Endothelial cell of umbilical vein (primary cell): ENCODE results near the gene FYTTD1. TPM values are rescaled to one million over a fixed set of nuclear protein-coding genes. Genes with fewer than 3 reads are reported as not detected.

ENCODE experiments used
- BruUV-seq: library from RNA; stranded (reverse); fragments of 400-500 nt; replicated peaks from 2 replicates; lab custom pipeline; 2021; lab: Mats Ljungman, UMichigan
- CTCF ChIA-PET: fragments of 300-600, 350-600 bp; sonication (Branson Sonifier 250); formaldehyde crosslinking; loops from one replicate; lab custom pipeline; 2021; ENCODE audit warnings: antibody characterized with exemption, inconsistent platforms; lab: Charles Lee
- POLR2A ChIA-PET: fragments of 300-600, 350-600 bp; sonication (Branson Sonifier 250); formaldehyde crosslinking; loops from one replicate; lab custom pipeline; 2021; ENCODE audit warnings: antibody characterized with exemption, inconsistent platforms; lab: Charles Lee
- DNase-seq: peaks from one replicate; pipeline ENCODE4 v3.0.0-alpha.2; 2011; ENCODE audit warnings: low read depth, low spot score
- FAIRE-seq: peaks from 2 replicates; lab custom pipeline; 2011; peaks lifted over from hg19 to GRCh38; lab: Jason Lieb, UNC
- H2AFZ ChIP-seq: 2 replicates; pipeline ENCODE4 v1.6.0; 2012; ENCODE audit warnings: low read depth, low read length, control low read depth, inconsistent platforms
- H3K27ac ChIP-seq: 2 replicates; pipeline ENCODE4 v1.5.1; 2011; ENCODE audit warnings: low read depth, mild to moderate bottlenecking, control low read depth, low read length, moderate library complexity; ENCODE audit not compliant: insufficient read depth
- H3K27me3 ChIP-seq, 2 experiments: 2 replicates each; pipeline versions ENCODE4 v1.6.0 to v1.6.1; 2011; ENCODE audit warnings: low read length in 2 of 2, mixed read lengths in 1 of 2; ENCODE audit not compliant: control insufficient read depth in 2 of 2, insufficient read depth in 2 of 2
- H3K36me3 ChIP-seq, 2 experiments: 2 replicates in 1 of 2; 3 replicates in 1 of 2; pipeline ENCODE4 v1.5.1; 2011; ENCODE audit warnings: low read length in 2 of 2, mild to moderate bottlenecking in 1 of 2, moderate library complexity in 1 of 2; ENCODE audit not compliant: control insufficient read depth in 2 of 2, insufficient read depth in 2 of 2; ENCODE audit errors: extremely low read depth in 1 of 2
- H3K4me1 ChIP-seq: 3 replicates; pipeline ENCODE4 v1.5.1; 2011; ENCODE audit warnings: mild to moderate bottlenecking, low read length; ENCODE audit not compliant: control insufficient read depth, insufficient read depth; ENCODE audit errors: extremely low read depth
- H3K4me2 ChIP-seq: 2 replicates; pipeline ENCODE4 v1.6.1; 2011; ENCODE audit warnings: low read length, control low read depth, mixed read lengths; ENCODE audit not compliant: insufficient read depth
- H3K4me3 ChIP-seq, 3 experiments: fragments of 200-600 bp in 1 of 3; sonication (generic), shearing (Covaris generic) in 1 of 3; replicated peaks in 1 of 3; 2 replicates each; pipeline ENCODE4 v1.5.1; 2011 to 2016; ENCODE audit warnings: control low read depth in 3 of 3, low read length in 3 of 3, mild to moderate bottlenecking in 2 of 3, inconsistent platforms in 1 of 3, low read depth in 1 of 3, moderate library complexity in 1 of 3; ENCODE audit not compliant: insufficient read depth in 1 of 3
- H3K79me2 ChIP-seq: 2 replicates; pipeline ENCODE4 v1.6.0; 2012; ENCODE audit warnings: low read length, inconsistent platforms; ENCODE audit not compliant: control insufficient read depth, insufficient read depth
- H3K9ac ChIP-seq: replicated peaks from 2 replicates; pipeline ENCODE3; 2011; ENCODE audit warnings: low read length, control low read depth; ENCODE audit not compliant: insufficient read depth; ENCODE audit errors: extremely low read depth
- H3K9me1 ChIP-seq: replicated peaks from 3 replicates; pipeline ENCODE4 v1.6.0; 2011; ENCODE audit warnings: mild to moderate bottlenecking, low read length; ENCODE audit not compliant: control insufficient read depth, insufficient read depth; ENCODE audit errors: extremely low read depth
- H3K9me3 ChIP-seq: replicated peaks from 2 replicates; pipeline ENCODE4 v1.5.1; 2012; ENCODE audit warnings: low read length, inconsistent platforms; ENCODE audit not compliant: control insufficient read depth, insufficient read depth
- H4K20me1 ChIP-seq: replicated peaks from 2 replicates; pipeline ENCODE3; 2011; ENCODE audit warnings: mild to moderate bottlenecking, low read length; ENCODE audit not compliant: control insufficient read depth, insufficient read depth; ENCODE audit errors: extremely low read depth
- EZH2 ChIP-seq: IDR thresholded peaks from 2 replicates; pipeline ENCODE4 v1.6.1; 2012; ENCODE audit warnings: borderline replicate concordance, low read depth, mild to moderate bottlenecking, moderate library complexity, low read length, inconsistent platforms; ENCODE audit not compliant: severe bottlenecking
- FOS ChIP-seq: IDR thresholded peaks from 2 replicates; pipeline ENCODE4 v1.6.1; 2011; ENCODE audit warnings: mild to moderate bottlenecking, low read length, moderate library complexity, borderline replicate concordance; ENCODE audit not compliant: insufficient read depth
- GATA2 ChIP-seq: IDR thresholded peaks from 2 replicates; pipeline ENCODE4 v1.7.0; 2011; ENCODE audit warnings: low read depth, mild to moderate bottlenecking, moderate library complexity, mixed read lengths, low read length; ENCODE audit not compliant: insufficient read length, insufficient read depth
- JUN ChIP-seq: IDR thresholded peaks from 2 replicates; pipeline ENCODE4 v1.6.1; 2011; ENCODE audit warnings: borderline replicate concordance, low read depth; ENCODE audit not compliant: insufficient read length, insufficient read depth
- MYC ChIP-seq: IDR thresholded peaks from one replicate; pipeline ENCODE4 v1.6.1; 2011; ENCODE audit warnings: mild to moderate bottlenecking, low read depth, low read length
- POLR2A ChIP-seq: IDR thresholded peaks from 2 replicates; pipeline ENCODE4 v1.6.1; 2012; ENCODE audit warnings: low read depth, mild to moderate bottlenecking, control low read depth, low read length
- POLR2AphosphoS5 ChIP-seq: IDR thresholded peaks from 2 replicates; pipeline ENCODE4 v1.6.1; 2012; ENCODE audit warnings: low read depth, mild to moderate bottlenecking, control low read depth, low read length, moderate library complexity; ENCODE audit not compliant: insufficient read depth
- dilution Hi-C: fragments of 300-500 bp; cut with MboI; formaldehyde crosslinking; loops from one replicate; pipeline ENCODE4 v1.15.0; 2019; ENCODE audit warnings: low sequenced_read_pairs; ENCODE audit not compliant: extremely low pct_ligation_motif_present
- intact Hi-C: fragments of 100-400 bp; cut with micrococcal nuclease; formaldehyde crosslinking; loops from one replicate; pipeline ENCODE4 v1.10.0; 2022
- polyA plus RNA-seq, 4 experiments: library from polyadenylated mRNA; depleted of rRNA in 3 of 4; stranded (reverse) in 3 of 4; unstranded in 1 of 4; fragments of >200 nt; gene quantifications; 2 replicates each; pipeline versions ENCODE4 v1.2.1 to v1.2.3, GENCODE V29; 2011 to 2012; ENCODE audit warnings: missing spikeins in 1 of 4
- total RNA-seq: library from RNA; stranded (reverse); gene quantifications from 2 replicates; pipeline ENCODE4 v1.2.3, GENCODE V29; 2021
- TF ChIP-seq, protein P1 (sequence below), 2 donors: IDR thresholded peaks; 1 replicate in 1 of 2; 2 replicates in 1 of 2; pipeline ENCODE4 v1.5.1; 2011; ENCODE audit warnings: low read length in 2 of 2, mild to moderate bottlenecking in 2 of 2, moderate library complexity in 2 of 2, control low read depth in 1 of 2, inconsistent platforms in 1 of 2, low read depth in 1 of 2; ENCODE audit not compliant: insufficient read depth in 1 of 2; ENCODE audit errors: extremely low read depth in 1 of 2

The FYTTD1 gene
- total and polyA plus RNA-seq, 2 donors (not counting 3 experiments of a cell fraction or from before 2014, with no cell fraction given), result 8.9 to 52.3 TPM

DNA sequence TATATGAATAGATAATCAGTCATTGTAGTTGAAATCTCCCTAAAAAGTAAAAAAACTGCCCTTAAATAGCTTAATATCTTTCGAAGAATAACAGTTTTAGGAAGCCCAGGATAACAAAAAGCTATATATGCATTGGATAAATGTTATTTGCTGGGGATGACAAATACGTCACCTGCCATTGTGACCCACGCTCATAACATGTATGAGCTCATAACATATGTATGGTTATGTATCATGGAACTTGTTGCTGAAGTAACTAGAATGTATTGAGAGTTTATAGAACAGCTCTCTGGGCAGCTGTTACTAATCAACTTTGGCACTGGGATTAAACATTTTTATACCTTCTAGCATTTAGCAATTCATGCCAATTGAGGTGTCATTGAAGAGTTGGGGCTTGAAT, 39.6 kb downstream of the FYTTD1 start:
- TF ChIP-seq MYC, result no peak
- no peak for TF ChIP-seq EZH2
- TF ChIP-seq POLR2A, result no peak
- TF ChIP-seq GATA2, result no peak
- no peak for TF ChIP-seq JUN
- TF ChIP-seq FOS, result no peak
- no peak for TF ChIP-seq POLR2AphosphoS5
- TF ChIP-seq, protein P1, sequence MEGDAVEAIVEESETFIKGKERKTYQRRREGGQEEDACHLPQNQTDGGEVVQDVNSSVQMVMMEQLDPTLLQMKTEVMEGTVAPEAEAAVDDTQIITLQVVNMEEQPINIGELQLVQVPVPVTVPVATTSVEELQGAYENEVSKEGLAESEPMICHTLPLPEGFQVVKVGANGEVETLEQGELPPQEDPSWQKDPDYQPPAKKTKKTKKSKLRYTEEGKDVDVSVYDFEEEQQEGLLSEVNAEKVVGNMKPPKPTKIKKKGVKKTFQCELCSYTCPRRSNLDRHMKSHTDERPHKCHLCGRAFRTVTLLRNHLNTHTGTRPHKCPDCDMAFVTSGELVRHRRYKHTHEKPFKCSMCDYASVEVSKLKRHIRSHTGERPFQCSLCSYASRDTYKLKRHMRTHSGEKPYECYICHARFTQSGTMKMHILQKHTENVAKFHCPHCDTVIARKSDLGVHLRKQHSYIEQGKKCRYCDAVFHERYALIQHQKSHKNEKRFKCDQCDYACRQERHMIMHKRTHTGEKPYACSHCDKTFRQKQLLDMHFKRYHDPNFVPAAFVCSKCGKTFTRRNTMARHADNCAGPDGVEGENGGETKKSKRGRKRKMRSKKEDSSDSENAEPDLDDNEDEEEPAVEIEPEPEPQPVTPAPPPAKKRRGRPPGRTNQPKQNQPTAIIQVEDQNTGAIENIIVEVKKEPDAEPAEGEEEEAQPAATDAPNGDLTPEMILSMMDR (IDR thresholded peaks at IDR 0.05; ENCODE audit: extremely low read depth in 1 of 2, insufficient read depth in 1 of 2, low read depth in 1 of 2, low read length in 2 of 2), result no peak
- Histone ChIP-seq H3K9me3 (no peaks in the 10 kb centered on the region), H3K27ac (no peak overlapping the region), H3K27me3 (no peaks in the 10 kb centered on the region), H4K20me1 (no peaks in the 10 kb centered on the region), H3K9ac (no peak overlapping the region), H3K36me3 (no peaks in the 10 kb centered on the region), H3K4me2 (no peak overlapping the region), H2AFZ (no peak overlapping the region), H3K79me2 (peaks cover 26% of the 10 kb centered on the region), H3K9me1 (no peaks in the 10 kb centered on the region), H3K4me3 (no peak overlapping the region), H3K4me1 (peaks cover 14% of the 10 kb centered on the region)
- intact Hi-C loops, result no loop called here
- CTCF ChIA-PET, result interaction anchor here (1.1 to 1.2 kb wide), 2 partner anchors 10 to 190 kb away, joined by 3 read pairs; no protein-coding TSS in a partner anchor
- BruUV-seq, result no TSS peak
- DNase-seq, result no peak
- POLR2A ChIA-PET, result no interaction called here
- no peak for FAIRE-seq
- dilution Hi-C loops, result no loop called here
